ENCODE data around the gene RBM4. TPM values are rescaled to one million over a fixed set of nuclear protein-coding genes. Genes with fewer than 3 reads are reported as not detected.

Gene RBM4
- total and polyA plus RNA-seq, 7 donors, result 75.4 to 103 (median 89.9) TPM

DNA sequence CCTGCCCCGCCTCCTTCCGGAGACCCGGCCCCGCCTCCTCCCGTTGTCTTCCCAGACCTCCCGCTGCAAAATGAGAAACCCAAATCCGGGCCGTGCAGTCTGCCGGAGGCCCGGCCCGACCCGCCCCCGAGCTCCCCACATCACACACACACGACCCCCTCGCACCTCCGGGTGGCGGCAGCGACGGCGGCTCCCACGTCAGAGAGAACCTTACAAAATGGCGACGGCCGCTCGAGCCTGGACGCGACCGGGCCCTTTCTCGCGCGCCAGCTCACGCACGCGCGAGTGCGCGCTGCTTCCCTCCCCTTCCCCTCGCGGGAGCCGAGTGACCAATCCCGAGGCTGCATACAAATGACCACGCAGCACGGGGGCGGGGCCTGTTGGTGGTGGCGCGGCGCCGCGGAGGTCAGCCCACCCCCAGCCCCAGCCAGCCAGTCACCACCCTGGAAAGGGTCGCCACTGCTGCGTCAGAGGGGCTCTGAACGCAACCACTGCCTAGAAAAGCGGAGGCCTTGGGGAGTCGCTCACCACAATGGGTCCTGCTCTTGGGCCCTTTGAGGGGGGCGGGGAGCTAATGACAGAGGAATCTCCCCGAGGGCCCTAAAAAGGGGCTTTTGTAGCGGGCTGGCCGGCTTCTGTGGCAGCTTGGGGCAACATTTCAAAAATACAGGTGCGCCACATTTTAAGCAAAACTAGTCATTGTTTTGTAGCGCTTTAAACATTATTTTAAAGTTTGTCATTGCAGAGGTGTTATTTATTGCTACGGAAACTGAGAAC, 39.3 kb downstream of the RBM4 start, which contains the start of gene RBM4B:
TSS of gene RBM4B (minus strand) at position 289 of the 777 bp plus-strand sequence. CDS start 808 bp downstream, outside the sequence.
- intact Hi-C loops (cut with DNase I), result loop anchor here (1.0 to 2.0 kb wide), 5 partner anchors 39 to 269 kb away; partner anchors contain the start of genes BBS1, CCDC87, CCS and RBM4

DNA sequence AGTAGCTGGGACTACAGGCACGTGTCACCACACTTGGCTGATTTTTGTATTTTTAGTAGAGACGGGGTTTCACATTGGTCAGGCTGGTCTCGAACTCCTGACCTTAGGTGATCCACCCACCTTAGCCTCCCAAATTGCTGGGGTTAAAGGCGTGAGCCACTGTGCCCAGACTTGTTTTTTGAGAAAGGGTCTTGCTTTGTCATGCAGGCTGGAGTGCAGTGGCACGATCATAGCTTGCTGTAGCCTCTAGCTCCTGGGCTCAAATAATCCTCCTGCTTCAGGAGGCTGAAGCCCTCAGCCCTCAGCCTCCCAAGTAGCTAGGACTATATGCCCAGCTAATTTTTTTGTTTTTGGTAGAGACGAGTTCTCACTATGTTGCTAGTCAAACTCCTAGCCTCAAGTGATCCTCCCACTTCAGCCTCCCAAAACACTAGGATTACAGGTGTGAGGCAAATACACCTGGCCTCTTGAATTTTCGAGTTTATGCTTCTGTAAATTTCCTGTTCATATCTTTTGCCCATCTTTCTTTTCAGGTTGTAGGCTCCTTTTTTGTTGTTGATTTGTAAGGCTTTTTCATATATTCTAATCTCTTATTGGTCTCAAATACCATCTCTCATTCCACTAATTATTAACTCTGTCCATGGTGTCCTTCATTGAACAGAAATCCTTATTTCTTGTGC, 42.6 kb downstream of the RBM4 start:
- intact Hi-C loops (cut with DNase I), result no loop called here

More for the DNA sequence above, 39.3 kb downstream of the RBM4 start, which contains the start of gene RBM4B:
- peak within 1 kb of the TSS; percentile 94 to 97 (median 96) for H3K27ac ChIP-seq
- peak within 1 kb of the TSS; percentile 70 to 83 (median 78) for H3K4me3 ChIP-seq
- peak; percentile 99 for DNase-seq
- no peaks in the 10 kb centered on the region for H3K9me3 ChIP-seq
- peaks cover 0 to 51% (median 43%) of the 10 kb centered on the region in 4 donors for H3K4me1 ChIP-seq
- H3K36me3 ChIP-seq, result no peaks in the 10 kb centered on the region
- TF ChIP-seq, protein P1, sequence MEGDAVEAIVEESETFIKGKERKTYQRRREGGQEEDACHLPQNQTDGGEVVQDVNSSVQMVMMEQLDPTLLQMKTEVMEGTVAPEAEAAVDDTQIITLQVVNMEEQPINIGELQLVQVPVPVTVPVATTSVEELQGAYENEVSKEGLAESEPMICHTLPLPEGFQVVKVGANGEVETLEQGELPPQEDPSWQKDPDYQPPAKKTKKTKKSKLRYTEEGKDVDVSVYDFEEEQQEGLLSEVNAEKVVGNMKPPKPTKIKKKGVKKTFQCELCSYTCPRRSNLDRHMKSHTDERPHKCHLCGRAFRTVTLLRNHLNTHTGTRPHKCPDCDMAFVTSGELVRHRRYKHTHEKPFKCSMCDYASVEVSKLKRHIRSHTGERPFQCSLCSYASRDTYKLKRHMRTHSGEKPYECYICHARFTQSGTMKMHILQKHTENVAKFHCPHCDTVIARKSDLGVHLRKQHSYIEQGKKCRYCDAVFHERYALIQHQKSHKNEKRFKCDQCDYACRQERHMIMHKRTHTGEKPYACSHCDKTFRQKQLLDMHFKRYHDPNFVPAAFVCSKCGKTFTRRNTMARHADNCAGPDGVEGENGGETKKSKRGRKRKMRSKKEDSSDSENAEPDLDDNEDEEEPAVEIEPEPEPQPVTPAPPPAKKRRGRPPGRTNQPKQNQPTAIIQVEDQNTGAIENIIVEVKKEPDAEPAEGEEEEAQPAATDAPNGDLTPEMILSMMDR (IDR thresholded peaks at IDR 0.05), result no peak
- TF ChIP-seq POLR2A (IDR thresholded peaks at IDR 0.05) (peak; percentile 59 to 72), EP300 (IDR thresholded peaks at IDR 0.05) (no peak), POLR2AphosphoS5 (IDR thresholded peaks at IDR 0.05) (peak; percentile 85 to 92 (median 89))
- no peaks in the 10 kb centered on the region for H3K27me3 ChIP-seq
- WGBS, 2 donors, result 0% methylated on average over 61 of the region's 61 CpGs

DNA sequence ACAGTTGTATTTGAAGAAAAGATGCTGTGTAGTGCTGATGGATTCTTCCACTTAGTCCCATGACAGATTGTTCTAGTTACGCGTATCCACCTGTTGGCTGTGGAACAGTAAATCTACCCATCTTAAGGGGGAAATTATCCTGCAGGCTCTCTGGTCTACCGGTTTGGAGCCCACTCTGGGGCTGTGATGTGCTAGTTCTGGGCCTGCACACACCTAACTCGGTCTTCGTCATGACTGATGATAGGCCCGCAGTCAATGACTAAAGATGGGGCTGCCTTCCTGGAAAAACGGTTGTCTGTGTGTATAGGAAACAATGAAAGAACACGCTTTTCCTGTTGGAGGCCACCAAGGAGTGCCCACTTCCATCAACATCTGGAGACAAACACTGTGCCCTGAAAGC, 45.4 kb downstream of the RBM4 start:
- DNase-seq, result no peak
- H3K27me3 ChIP-seq, result no peaks in the 10 kb centered on the region
- peaks cover 0 to under 1% (median under 1%) of the 10 kb centered on the region in 4 donors for H3K4me1 ChIP-seq
- no peak overlapping the region for H3K27ac ChIP-seq
- 85 to 92% methylated on average over 8 of the region's 8 CpGs for WGBS, 2 donors
- TF ChIP-seq EP300 (IDR thresholded peaks at IDR 0.05) (no peak), POLR2A (IDR thresholded peaks at IDR 0.05) (no peak), POLR2AphosphoS5 (IDR thresholded peaks at IDR 0.05) (no peak)
- TF ChIP-seq, protein P1 (IDR thresholded peaks at IDR 0.05), result no peak
- intact Hi-C loops (cut with DNase I), result no loop called here
- no peak overlapping the region for H3K4me3 ChIP-seq
- no peaks in the 10 kb centered on the region for H3K36me3 ChIP-seq
- no peaks in the 10 kb centered on the region for H3K9me3 ChIP-seq

More for the DNA sequence above, 42.6 kb downstream of the RBM4 start:
- Histone ChIP-seq H3K4me1 (peaks cover 0 to 20% (median 12%) of the 10 kb centered on the region in 4 donors), H3K27me3 (no peaks in the 10 kb centered on the region), H3K27ac (no peak overlapping the region), H3K36me3 (no peaks in the 10 kb centered on the region), H3K9me3 (no peaks in the 10 kb centered on the region), H3K4me3 (no peak overlapping the region)
- WGBS, 2 donors, result 87 to 91% methylated on average over 7 of the region's 7 CpGs
- no peak for DNase-seq
- no peak for TF ChIP-seq EP300 (IDR thresholded peaks at IDR 0.05)
- TF ChIP-seq POLR2AphosphoS5 (IDR thresholded peaks at IDR 0.05), result no peak
- TF ChIP-seq POLR2A (IDR thresholded peaks at IDR 0.05), result no peak
- TF ChIP-seq, protein P1 (IDR thresholded peaks at IDR 0.05), result no peak

DNA sequence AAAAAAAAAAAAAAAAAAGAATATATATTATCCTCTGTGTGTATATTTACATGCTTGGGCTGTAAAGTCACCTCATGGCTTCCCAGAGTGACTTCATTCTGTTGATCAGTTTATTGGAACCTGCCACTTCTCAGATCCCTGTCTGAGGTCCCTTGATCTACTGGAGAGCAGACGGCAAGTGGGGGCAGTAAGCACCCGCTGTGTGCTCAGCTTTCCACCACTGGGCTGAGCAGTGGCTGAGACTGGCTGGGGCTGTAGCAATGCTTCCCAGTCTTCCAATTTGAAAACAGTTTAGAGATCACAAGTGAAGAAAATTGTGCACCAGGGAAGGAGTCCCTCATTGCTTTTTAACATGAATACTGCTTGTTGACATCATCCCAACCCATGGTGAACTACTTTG, 46.1 kb downstream of the RBM4 start:
- intact Hi-C loops (cut with DNase I), result no loop called here
- no peak for DNase-seq
- TF ChIP-seq, protein P1 (IDR thresholded peaks at IDR 0.05), result no peak
- TF ChIP-seq POLR2A (IDR thresholded peaks at IDR 0.05), result no peak
- TF ChIP-seq EP300 (IDR thresholded peaks at IDR 0.05), result no peak
- no peak for TF ChIP-seq POLR2AphosphoS5 (IDR thresholded peaks at IDR 0.05)

More for the DNA sequence above, 46.1 kb downstream of the RBM4 start:
- 92 to 96% methylated on average over 2 of the region's 2 CpGs for WGBS, 2 donors
- Histone ChIP-seq H3K27me3 (no peaks in the 10 kb centered on the region), H3K4me1 (no peaks in the 10 kb centered on the region), H3K27ac (no peak overlapping the region), H3K36me3 (no peaks in the 10 kb centered on the region), H3K9me3 (no peaks in the 10 kb centered on the region), H3K4me3 (no peak overlapping the region)

Measured in sigmoid colon (tissue), 7 donors.